GM10248 (cell line): ENCODE results near the gene MIAT.

Source experiments
- CTCF ChIA-PET: fragments of 300-600 bp; sonication (Branson Sonifier 250); formaldehyde crosslinking; extraction: SDS; loops from one replicate; lab custom pipeline; 2021; ENCODE audit warnings: antibody characterized with exemption; lab: Yijun Ruan, JAX
- POLR2A ChIA-PET: fragments of 350-650 bp; sonication (Branson Sonifier 250); formaldehyde crosslinking; extraction: SDS; loops from one replicate; lab custom pipeline; 2020; ENCODE audit warnings: antibody characterized with exemption; lab: Yijun Ruan, JAX
- DNase-seq: peaks from one replicate; pipeline ENCODE4 v3.0.0; 2012; ENCODE audit errors: extremely low spot score
- TF ChIP-seq, protein P1 (sequence below): IDR thresholded peaks from 2 replicates; pipeline ENCODE4 v1.5.1; 2012; ENCODE audit warnings: mild to moderate bottlenecking, low read depth; ENCODE audit errors: extremely low read depth, missing control alignments, control extremely low read depth

Gene MIAT

DNA sequence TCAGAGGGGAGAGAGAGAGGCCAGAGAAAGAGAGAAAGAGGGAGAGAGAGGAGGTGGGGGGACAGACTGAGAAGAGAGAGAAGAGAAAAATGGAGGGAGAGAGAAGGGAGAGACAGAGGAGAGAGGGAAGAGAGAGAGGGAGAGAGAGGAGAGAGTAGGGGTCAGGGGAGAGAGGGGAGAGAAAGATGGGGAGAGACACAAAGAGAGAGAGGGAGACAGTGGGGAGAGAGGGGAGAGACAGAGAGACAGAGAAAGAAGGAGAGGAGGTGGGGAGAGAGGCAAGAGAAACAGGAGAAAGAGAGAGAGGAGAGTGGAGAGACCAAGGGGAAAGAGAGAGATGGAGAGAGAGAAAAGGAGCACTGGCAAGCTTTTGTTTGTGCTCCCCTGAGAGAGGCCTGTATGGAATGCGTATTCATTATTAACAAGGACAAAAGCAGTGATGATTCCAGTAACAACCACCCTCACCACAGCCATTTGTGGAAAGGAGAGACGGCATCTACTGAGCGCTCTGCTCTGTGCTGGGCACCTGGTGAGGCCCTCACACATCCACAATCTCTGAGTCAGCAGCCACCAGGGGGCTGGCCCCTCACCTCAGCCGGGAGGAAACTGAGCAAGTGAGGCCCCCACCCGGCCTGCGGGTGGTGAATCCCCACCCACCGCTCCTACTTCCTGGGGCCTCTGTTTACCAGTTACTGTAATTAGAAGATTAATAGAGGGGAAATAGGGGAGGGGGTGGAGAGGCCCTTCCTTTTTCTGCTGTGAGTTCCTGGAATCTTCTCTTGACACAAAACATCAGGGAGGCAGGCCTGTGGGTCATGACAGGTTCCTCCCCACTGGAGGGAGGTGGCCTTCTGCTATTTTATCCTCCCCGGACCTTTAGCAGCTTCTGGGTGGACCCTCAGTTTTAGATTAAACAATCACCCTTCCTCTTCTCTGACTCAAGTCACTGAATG lies 14.6 kb upstream of the MIAT start:
- ChIA-PET CTCF (interaction anchor here (0.6 to 2.1 kb wide), 5 partner anchors 9 to 45 kb away, joined by 3 to 5 read pairs (median 4); no protein-coding TSS in a partner anchor), POLR2A (interaction anchor here (0.7 kb wide), 1 partner anchor 179 kb away, joined by 6 read pairs; no protein-coding TSS in a partner anchor)
- TF ChIP-seq, protein P1, sequence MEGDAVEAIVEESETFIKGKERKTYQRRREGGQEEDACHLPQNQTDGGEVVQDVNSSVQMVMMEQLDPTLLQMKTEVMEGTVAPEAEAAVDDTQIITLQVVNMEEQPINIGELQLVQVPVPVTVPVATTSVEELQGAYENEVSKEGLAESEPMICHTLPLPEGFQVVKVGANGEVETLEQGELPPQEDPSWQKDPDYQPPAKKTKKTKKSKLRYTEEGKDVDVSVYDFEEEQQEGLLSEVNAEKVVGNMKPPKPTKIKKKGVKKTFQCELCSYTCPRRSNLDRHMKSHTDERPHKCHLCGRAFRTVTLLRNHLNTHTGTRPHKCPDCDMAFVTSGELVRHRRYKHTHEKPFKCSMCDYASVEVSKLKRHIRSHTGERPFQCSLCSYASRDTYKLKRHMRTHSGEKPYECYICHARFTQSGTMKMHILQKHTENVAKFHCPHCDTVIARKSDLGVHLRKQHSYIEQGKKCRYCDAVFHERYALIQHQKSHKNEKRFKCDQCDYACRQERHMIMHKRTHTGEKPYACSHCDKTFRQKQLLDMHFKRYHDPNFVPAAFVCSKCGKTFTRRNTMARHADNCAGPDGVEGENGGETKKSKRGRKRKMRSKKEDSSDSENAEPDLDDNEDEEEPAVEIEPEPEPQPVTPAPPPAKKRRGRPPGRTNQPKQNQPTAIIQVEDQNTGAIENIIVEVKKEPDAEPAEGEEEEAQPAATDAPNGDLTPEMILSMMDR, result peak; percentile 47
- peak; percentile 60 for DNase-seq

GRCh38 chr22:26643418-26644100 lies 13.8 kb upstream of the MIAT start:
- CTCF ChIA-PET, result interaction anchor here (0.6 to 2.1 kb wide), 5 partner anchors 26 to 279 kb away, joined by 3 to 4 read pairs (median 3); no protein-coding TSS in a partner anchor

DNA sequence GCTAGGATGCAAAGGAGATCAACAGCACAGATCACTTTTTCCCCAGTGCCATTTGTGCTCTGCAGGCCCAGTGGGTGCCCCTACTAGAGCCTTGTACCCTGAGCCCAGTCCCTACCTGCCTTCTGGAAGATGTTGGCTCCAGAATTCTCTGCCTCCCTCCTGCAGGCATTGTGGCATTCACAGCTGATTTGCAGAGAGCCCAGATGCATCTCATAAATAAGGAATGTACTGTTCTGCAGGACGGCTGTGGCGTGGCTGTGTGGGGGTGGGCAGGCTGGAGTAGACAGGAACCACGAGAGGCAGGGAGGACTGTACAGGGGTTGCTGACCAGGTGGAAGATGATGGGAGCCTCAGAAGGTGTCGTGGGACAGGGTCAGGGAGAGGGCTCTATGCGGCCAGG lies 11.2 kb upstream of the MIAT start:
- TF ChIP-seq, protein P1, result no peak
- no peak for DNase-seq
- ChIA-PET POLR2A (no interaction called here), CTCF (no interaction called here)

More at GRCh38 chr22:26643418-26644100, 13.8 kb upstream of the MIAT start:
- DNase-seq, result no peak
- POLR2A ChIA-PET, result interaction anchor here (0.7 kb wide), 1 partner anchor 173 kb away, joined by 4 read pairs; no protein-coding TSS in a partner anchor
- TF ChIP-seq, protein P1, result no peak

- DNase-seq, result no peak
- TF ChIP-seq, protein P1, result no peak
- ChIA-PET CTCF (no interaction called here), POLR2A (no interaction called here)
Observed at GRCh38 chr22:26648011-26648497, 9.3 kb upstream of the MIAT start.

DNA sequence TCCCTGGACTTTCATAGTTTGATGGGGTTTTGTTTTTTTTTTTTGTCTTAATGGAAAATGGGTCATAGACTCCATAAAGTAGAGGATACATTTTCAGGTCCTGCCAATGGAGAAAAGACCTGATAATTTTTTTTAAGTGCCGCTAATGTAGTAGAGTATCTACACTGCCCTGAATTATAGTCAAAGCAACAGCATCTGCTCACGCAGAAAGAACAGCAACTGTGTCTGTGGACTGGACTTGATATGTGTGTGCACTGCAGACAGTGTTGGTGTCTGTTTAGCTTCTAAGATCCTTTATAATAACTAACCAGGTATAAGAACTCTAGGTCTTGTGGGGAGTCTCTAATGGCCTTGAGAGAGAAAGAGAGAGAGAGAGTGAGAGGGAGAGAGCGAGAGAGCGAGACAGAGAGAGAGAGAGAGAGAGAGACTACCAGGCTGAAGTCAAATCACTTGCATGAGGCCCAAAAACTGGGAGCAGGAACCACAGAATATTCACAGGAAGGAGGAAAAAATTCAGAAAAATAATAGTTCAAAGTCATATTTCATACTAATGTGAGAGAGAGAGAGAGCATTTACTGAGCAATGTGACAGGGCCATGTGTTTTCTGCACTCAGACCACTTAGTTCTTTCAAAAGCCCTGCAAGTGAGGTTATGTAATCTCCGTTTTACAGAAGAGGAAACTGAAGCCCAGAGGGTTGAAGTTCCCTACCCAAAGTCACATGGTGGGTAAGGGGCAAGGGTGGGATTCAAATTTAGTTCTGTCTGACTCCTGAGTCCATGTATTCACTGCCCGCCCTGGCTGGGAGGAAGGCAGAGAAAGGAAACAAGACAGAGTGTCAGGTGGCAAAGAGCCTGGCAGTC lies 8.6 kb upstream of the MIAT start:
- TF ChIP-seq, protein P1, result no peak
- ChIA-PET CTCF (no interaction called here), POLR2A (no interaction called here)
- no peak for DNase-seq
